ENCODE data around the gene TNFSF18.

GRCh38 chr1:173017792-173018191 lies 32.9 kb downstream of the TNFSF18 start:
- TF ChIP-seq CTCF (IDR thresholded peaks at IDR 0.05; ENCODE audit: insufficient read depth, low read length) (no peak), REST (IDR thresholded peaks at IDR 0.05; ENCODE audit: insufficient replicate concordance, low read depth) (no peak), POLR2AphosphoS5 (IDR thresholded peaks at IDR 0.05; ENCODE audit: low read depth) (no peak), GABPA (IDR thresholded peaks at IDR 0.05; ENCODE audit: low read depth) (no peak)

Measured in HL-60 (cell line).